Nephron progenitor cell (in vitro differentiated cells): ENCODE data around the gene GRAMD1A.
"Not testable (repeated sequence)": the region's sequence is repeated elsewhere in the genome, so short reads cannot be mapped to it uniquely, and the experiment has no call there.

ENCODE experiments used
- DNase-seq: peaks from one replicate; pipeline ENCODE4 v3.0.0; 2021
- H3K27ac Mint-ChIP-seq: 2 replicates; pipeline ENCODE4 v1.8.0; 2021; ENCODE audit warnings: mild to moderate bottlenecking, moderate library complexity, mixed read lengths
- H3K27me3 Mint-ChIP-seq: 2 replicates; pipeline ENCODE4 v1.8.0; 2021; ENCODE audit warnings: mild to moderate bottlenecking, low read depth, mixed read lengths; ENCODE audit not compliant: poor library complexity
- H3K36me3 Mint-ChIP-seq: 2 replicates; pipeline ENCODE4 v1.8.0; 2021; ENCODE audit warnings: low read depth, mixed read lengths
- H3K4me1 Mint-ChIP-seq: 2 replicates; pipeline ENCODE4 v1.8.0; 2021; ENCODE audit warnings: mixed read lengths
- H3K4me3 Mint-ChIP-seq: 2 replicates; pipeline ENCODE4 v1.8.0; 2021; ENCODE audit warnings: mild to moderate bottlenecking, moderate library complexity, mixed read lengths
- H3K9me3 Mint-ChIP-seq: 2 replicates; pipeline ENCODE4 v1.8.0; 2021; ENCODE audit warnings: mild to moderate bottlenecking, moderate library complexity, mixed read lengths
- TF ChIP-seq, protein P1 (sequence below): fragments of 200-600 bp; sonication (generic); IDR thresholded peaks from 2 replicates; pipeline ENCODE4 v1.5.0; 2021; ENCODE audit warnings: antibody characterized with exemption

GRAMD1A gene

DNA sequence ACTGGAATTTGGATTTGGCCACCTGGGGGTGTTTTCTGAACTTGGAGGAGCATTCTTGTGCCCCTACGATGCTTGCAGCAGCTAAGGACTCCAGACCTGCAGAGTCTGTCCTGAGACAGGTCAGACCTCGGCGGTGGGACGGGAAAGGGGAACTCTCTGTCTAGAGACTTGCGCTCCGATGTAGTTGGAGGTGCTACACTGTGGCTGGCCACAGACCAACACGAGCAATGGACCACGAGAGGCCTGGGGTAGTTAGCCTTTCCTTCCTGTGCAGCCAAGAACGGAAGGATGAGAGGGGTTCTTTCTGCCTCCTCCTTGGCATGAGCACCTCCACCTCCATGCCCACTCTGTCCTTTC, 5.9 kb upstream of the GRAMD1A start:
- no peaks in the 10 kb centered on the region for H3K27me3 Mint-ChIP-seq

DNA sequence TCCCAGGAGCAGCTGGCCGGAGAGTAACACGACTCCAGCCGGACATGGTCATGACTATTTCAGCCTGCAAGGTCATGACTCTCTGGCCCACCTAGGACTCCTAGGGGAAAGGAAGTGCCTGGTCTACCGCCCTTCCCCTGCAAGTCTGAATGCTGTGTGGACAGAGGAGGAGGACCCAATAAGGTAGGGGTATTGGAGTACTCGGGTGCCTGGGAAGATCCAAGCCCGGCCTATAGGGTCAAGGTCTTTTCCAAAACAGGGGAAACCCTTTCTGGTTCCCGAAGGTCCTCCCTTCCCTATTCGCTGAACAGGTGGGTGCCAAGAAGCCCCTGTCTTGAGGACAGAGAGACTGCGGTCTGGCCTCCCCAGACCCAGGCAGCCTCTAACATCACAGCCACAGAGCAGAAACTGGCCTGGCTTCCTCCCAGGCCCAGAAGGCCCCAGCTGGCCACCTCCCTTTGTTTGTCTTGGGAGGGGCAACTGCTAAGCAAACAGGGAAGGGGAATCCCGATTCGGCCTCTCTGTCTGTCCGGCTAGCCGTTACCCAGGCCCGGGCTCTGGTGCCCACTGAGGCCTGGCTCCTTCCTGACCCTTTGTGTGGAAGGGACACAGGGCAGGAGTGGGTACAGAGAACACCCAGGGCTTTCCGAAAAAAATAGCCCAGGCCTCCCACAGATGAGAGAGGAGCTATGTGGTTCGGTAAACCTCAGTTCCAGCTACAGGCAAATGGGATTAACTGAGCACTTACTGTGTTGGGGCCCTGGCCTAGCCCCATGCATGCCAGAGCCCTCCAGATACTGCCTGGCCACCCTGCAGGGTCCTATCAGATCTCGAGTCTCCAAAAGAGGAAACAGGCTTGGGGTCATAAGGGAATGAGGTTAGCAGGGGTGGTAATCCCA, 5.2 kb upstream of the GRAMD1A start:
- Mint-ChIP-seq H3K9me3 (peaks cover 16% of the 10 kb centered on the region), H3K36me3 (no peaks in the 10 kb centered on the region), H3K27me3 (no peaks in the 10 kb centered on the region), H3K4me3 (no peak overlapping the region), H3K4me1 (peaks cover 29% of the 10 kb centered on the region), H3K27ac (no peak overlapping the region)
- TF ChIP-seq, protein P1, sequence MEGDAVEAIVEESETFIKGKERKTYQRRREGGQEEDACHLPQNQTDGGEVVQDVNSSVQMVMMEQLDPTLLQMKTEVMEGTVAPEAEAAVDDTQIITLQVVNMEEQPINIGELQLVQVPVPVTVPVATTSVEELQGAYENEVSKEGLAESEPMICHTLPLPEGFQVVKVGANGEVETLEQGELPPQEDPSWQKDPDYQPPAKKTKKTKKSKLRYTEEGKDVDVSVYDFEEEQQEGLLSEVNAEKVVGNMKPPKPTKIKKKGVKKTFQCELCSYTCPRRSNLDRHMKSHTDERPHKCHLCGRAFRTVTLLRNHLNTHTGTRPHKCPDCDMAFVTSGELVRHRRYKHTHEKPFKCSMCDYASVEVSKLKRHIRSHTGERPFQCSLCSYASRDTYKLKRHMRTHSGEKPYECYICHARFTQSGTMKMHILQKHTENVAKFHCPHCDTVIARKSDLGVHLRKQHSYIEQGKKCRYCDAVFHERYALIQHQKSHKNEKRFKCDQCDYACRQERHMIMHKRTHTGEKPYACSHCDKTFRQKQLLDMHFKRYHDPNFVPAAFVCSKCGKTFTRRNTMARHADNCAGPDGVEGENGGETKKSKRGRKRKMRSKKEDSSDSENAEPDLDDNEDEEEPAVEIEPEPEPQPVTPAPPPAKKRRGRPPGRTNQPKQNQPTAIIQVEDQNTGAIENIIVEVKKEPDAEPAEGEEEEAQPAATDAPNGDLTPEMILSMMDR, result no peak
- no peak for DNase-seq

More for the DNA sequence above, 5.9 kb upstream of the GRAMD1A start:
- no peak overlapping the region for H3K27ac Mint-ChIP-seq
- no peak for DNase-seq
- no peak overlapping the region for H3K4me3 Mint-ChIP-seq
- H3K4me1 Mint-ChIP-seq, result peaks cover 27% of the 10 kb centered on the region
- TF ChIP-seq, protein P1, result no peak
- H3K9me3 Mint-ChIP-seq, result peaks cover 16% of the 10 kb centered on the region
- H3K36me3 Mint-ChIP-seq, result no peaks in the 10 kb centered on the region

DNA sequence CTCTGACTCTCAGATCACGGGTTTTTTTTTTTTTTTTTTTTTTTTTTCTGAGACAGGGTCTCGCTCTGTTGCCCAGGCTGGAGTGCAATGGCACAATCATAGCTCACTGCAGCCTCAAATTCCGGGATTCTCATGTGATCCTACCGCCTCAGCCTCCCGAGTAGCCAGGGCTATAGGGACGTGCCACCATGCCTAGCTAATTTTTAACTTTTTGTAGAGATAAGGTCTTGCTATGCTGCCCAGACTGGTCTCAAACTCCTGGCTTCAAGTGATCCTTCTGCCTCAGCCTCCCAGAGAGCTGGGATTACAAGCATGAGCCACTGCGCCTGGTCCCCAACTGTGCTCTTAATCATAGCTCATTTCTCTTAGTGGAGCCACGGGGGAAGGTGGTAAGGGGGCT, 4.6 kb upstream of the GRAMD1A start:
- peaks cover 29% of the 10 kb centered on the region for H3K4me1 Mint-ChIP-seq
- H3K36me3 Mint-ChIP-seq, result no peaks in the 10 kb centered on the region

DNA sequence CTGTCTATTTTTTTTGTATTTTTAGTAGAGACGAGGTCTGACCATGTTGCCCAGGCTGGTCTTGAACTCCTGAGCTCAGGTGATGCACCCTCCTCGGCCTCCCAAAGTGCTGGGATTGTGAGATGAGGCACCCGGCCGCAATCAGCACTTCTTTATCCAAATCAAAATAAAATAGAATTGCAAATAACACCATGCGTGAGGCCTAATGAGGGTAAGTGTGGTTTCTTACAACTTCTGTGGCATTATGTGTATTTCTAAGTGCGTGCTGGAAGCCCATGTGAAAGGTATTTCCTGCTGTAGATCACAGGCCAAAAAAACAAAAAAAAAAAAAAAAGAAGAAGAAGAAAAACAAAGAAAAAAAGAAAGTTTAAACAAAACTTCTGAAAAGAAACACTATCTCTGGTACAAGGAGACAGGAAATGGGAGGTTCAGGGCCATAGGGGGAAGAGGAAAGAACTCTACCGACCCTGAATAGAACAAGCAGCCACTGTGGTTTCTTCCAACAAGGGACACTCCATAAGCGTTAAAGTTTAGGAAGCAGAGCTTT, 3.0 kb upstream of the GRAMD1A start:
- Mint-ChIP-seq H3K4me1 (peaks cover 42% of the 10 kb centered on the region), H3K27ac (peak overlapping the region; percentile 59), H3K27me3 (no peaks in the 10 kb centered on the region), H3K9me3 (peaks cover 16% of the 10 kb centered on the region), H3K36me3 (no peaks in the 10 kb centered on the region), H3K4me3 (peak overlapping the region; percentile 65)
- TF ChIP-seq, protein P1, result no peak
- DNase-seq, result no peak

More for the DNA sequence above, 4.6 kb upstream of the GRAMD1A start:
- H3K9me3 Mint-ChIP-seq, result peaks cover 16% of the 10 kb centered on the region
- H3K27ac Mint-ChIP-seq, result no peak overlapping the region
- no peak for DNase-seq
- TF ChIP-seq, protein P1, result no peak
- H3K4me3 Mint-ChIP-seq, result no peak overlapping the region
- H3K27me3 Mint-ChIP-seq, result no peaks in the 10 kb centered on the region

DNA sequence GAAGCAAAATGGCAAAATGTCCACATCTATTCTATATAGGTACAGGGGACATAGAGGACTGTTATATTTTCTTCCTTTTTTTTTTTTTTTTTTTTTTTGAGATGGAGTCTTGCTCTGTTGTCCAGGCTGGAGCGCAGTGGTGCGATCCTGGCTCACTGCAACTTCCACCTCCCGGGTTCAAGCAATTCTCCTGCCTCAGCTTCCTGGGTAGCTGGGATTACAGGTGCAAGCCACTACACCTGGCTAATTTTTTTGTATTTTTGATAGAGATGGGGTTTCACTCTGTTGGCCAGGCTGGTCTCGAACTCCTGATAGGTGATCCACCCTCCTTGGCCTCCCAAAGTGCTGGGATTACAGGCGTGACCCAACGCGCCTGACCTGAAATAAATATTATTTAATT, 1.9 kb upstream of the GRAMD1A start:
- H3K27me3 Mint-ChIP-seq, H3K36me3 Mint-ChIP-seq, H3K27ac Mint-ChIP-seq, DNase-seq: not testable (repeated sequence)
- Mint-ChIP-seq H3K4me1 (peaks cover 53% of the 10 kb centered on the region), H3K4me3 (peak overlapping the region; percentile 90), H3K9me3 (peaks cover 16% of the 10 kb centered on the region)

DNA sequence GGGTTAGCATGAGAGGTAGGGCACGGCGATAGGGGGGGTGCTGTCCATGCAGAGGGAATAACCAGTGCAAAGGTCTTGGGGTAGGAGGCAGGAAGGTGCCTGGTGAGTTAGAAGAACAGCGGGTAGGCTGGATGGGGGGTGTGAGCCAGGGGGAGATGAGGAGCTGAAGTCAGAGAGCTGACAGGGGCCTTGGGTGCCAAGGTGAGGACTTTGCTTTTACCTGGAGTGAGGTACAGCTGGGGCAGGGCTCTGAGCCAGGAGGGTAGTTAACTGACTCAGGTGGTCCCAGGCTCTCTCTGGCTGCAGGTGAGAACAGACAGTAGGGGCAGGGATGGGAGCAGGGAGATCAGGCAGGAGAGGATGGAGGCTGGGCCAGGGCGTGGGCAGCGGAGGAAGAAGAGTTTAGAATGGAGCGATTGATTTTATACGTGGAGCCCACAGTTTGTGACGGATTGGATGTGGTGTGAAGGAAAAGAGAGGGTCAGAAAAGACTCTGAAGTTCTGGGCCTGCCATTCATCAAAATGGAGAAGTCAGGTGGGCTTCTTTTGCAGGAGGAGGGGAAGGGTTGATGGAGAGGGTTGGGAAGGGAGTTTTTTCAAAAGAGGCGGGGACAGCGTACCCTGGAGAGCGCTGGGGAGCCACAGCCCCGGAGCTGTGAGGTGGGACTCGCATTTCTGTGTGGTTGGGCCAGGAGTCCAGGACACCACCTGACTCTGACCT, 1.2 kb upstream of the GRAMD1A start:
- DNase-seq, result peak; percentile 41
- H3K4me3 Mint-ChIP-seq, result peak overlapping the region; percentile 90
- peaks cover 60% of the 10 kb centered on the region for H3K4me1 Mint-ChIP-seq
- peaks cover 13% of the 10 kb centered on the region for H3K9me3 Mint-ChIP-seq
- TF ChIP-seq, protein P1, result no peak
- H3K27ac Mint-ChIP-seq, result no peak overlapping the region
- no peaks in the 10 kb centered on the region for H3K36me3 Mint-ChIP-seq
- no peaks in the 10 kb centered on the region for H3K27me3 Mint-ChIP-seq
